DLD1 (cell line): Measurements from ENCODE around the gene WDPCP.
"Not testable (repeated sequence)": the region's sequence is repeated elsewhere in the genome, so short reads cannot be mapped to it uniquely, and the experiment has no call there.

Source experiments
- in situ Hi-C: cut with HindIII; loops from 2 replicates; pipeline ENCODE4 v1.10.0; 2017; ENCODE audit warnings: low sequenced_read_pairs

The WDPCP gene

DNA sequence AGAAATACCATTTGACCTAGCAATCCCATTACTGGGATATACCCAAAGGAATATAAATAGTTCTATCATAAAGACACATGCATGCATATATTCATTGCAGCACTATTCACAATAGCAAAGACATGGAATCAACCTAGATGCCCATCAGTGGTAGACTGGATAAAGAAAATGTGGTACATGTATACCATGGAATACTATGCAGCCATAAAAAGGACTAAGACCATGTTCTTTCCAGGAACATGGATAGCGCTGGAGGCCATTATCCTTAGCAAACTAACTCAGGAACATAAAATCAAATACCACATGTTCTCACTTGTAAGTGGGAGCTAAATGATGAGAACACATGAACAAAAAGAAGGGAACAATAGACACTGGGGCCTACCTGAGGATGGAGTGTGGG, 119.0 kb downstream of the WDPCP start:
- in situ Hi-C loops, result not testable (repeated sequence)

DNA sequence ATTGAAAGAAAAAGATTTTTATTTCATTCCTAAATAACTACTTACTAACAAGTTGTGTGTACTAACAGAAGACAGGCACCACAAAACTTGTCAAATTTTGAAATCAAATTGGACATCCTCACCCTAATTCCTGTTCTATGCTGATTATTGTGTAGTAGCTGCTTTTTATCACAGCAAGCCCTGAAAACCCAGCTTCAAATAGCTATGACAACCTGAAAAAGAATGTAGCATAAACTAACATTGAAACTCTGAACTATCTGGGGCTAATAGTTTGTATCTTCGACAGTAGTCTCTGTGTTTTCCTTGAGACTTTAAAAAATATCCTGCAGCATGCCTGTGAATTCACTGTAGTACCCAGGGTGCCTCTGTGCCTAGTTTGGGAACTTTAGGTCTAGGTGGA, 122.6 kb downstream of the WDPCP start:
- in situ Hi-C loops, result no loop called here

DNA sequence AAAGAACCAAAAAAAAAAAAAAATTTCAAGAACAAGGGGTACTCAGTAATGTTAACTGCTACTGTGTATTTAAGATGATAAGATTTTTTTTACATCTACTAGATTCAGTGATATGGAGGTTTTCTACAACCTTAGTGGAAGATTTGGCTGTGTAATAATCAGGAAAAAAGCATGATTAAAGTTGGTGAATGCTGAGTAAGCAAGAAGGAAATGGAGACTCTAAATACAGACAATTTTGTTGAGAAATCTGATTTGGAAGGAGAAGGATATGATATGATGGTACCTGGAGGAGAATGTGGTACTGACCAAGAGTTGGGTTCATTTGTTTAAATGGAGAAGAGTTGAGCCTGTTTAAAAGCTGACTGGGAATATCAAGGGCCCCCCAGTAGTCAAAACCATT, 125.1 kb downstream of the WDPCP start:
- in situ Hi-C loops, result no loop called here

DNA sequence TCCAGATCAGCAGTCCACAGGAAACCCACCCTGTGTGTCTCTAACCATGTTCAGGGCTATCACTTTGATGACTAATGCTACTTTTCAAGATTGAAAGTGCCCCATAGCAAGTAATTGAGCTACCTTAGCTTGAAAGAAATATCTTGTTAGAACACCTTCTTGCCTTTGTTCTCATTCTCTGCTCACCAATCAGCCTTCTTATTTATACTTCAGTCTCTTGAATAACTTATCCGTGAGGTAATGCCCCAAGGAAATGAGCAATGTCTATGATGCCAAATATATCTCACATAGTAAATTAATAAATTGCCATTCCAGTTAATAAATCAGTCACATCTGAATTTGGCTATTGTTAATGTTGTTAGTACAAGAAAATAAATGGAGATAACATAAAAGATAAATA, 141.6 kb downstream of the WDPCP start:
- in situ Hi-C loops, result no loop called here

DNA sequence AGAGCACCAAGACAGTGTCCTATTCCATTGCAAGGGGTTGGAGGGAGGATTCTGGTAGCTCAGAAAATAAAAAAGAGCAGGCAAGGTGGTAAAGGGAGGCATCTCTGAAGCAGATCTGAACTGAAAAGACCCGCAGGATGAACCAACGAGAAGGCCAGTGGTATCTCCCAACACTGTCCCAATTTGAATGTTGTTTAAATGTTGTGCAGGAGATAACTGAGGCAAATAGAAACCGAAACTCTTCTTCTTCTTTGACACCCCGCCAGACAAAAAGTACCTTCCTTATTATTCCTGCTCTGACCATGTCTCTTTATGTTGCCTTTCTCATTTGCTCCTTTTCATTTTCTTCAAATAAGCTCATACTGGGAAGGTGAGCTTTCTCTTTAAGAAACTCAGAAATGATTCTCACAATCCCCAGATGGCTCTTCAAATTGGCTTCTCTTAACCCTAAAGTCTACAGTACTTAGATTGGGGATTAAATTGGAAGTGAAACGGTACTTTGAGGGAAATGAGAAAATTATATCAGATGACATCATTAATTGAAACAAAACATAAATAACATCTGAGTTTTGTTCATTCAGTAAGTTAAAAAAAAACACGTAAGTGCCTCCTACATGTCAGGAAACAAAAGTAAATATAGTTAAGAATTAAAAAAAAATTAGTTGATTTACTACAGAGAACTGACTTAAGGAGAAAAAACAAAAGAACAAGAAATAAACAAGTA, 143.6 kb downstream of the WDPCP start:
- in situ Hi-C loops, result no loop called here

DNA sequence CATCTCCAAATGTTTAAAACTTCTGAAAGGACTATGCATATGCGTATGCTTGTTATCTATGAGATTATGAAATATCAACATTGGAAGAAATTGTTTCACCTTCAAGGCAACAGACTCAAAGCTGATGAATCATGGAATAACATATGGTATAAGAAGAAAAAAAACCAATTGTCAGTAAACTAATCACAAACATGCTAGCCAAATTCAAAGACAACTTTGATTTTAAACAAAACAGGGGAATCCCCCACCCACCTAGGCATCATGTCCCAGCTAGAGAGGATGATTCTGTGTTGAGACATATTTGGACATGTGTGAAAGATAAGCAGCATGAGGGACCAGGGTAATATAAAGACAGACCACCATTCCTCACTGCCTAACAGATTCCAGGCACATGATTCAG, 147.7 kb downstream of the WDPCP start:
- in situ Hi-C loops, result no loop called here

DNA sequence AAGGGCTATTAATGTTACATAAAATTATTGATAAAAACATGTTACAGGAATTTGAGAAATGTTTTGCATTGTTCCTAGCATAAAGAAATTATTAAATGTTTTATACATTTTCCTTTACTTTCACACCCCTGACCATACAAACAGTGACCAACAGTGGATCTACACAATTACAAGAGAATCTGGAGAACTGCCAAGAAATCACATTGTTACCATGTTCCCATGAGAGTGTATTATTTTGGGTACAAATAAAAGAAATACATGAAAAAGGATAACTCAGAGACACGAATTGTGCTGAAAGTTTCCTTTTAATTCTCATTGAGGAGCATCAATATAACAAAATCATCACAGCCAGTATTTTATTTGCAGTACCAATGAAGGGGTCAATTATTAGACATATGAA, 150.1 kb downstream of the WDPCP start:
- in situ Hi-C loops, result no loop called here

DNA sequence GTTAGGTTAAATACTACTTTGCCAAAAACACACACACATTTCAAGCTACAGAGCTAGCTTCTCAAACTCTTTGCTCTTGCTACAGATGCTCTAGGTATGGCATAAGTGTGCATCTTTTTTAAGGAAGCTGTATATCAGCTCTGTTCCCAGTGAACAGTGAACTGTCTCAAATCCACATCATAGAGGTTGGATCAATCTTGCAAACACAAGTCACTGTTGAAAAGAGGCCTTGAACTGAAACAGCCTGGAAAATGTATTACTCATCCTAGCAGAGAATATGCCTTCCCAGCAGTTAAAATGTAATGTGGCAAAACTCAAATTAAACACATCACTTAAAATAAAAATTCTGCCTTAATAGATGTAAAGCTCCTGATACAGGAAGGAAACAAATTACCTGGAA, 151.8 kb downstream of the WDPCP start:
- in situ Hi-C loops, result no loop called here

DNA sequence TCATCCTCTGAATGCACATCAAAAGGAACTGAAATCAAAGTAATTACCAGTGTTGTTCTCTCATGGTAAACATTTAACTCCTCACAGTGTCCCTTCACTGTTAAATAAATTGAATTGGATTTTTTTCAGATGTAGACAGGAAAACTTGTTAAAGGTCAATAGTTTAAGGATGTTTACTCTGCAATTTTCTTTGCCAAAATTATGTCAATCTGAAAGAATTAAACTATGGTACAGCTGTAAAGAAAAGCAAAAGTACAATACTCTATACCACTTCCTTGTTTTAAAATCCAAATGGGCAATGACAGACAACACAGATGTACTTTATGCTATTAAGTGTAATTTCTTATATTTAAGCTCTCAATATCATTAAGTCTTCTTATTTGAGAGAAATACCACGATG, 153.2 kb downstream of the WDPCP start:
- in situ Hi-C loops, result no loop called here

DNA sequence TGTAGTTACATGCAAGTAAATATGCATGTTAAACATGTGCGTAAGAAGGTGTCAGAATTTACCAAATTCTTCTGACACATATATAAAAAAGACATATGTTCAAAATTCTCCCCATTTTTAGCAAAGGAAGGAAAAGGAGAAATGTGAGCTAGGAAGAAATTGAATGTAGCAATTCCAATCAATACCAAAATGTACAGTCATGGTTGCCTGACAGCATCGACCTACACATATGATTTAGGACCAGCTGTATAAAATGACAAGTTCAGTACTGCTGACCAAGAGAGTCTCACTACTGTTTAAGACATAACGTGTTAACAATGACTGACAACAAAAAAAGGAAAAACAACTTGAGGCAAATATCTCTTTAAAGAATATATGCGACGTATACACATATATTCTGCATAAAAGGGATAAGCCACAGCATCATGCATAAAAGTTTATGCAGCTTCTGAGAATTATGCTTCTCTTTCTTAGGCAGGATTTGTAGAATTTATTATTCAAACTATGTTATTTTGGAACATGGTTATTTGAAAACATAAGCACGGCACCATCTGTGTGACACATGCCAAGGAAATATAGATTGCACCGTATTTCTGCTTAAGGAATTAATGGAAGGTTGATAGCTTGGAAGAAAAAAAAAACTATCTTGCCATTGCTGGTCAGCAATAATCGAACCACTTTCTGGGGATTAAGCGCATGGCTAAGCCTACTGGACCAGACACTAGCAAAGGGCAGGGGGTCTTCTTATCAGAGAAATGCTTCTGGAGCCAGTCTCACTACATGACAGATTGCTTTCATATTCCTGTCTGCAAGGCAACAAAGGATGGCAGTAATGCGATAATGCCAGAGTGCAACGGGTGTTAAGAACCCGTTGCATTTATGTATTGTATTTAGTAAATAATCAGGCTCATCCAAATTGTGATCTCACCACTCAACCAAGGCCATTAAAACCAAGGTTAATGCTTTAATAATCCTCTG, 154.0 kb downstream of the WDPCP start:
- in situ Hi-C loops, result no loop called here

DNA sequence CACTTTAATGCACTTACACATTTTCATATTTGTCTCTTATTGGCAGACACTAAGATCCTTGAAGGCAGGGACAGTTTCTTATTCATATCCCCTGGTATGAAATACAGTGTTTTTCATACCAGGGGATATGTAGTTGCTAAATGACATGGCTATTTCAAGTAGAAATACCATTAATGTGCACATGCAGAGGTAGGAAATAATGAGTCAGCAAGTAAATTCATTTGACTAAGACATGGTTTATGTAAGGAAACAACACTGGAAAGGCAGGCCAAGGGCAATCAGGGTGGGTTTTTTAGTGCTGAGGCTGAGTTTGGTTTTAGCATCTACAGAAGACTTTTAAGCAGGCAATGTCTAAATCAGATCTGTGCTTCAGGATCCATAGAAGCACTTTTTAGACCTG, 155.9 kb downstream of the WDPCP start:
- in situ Hi-C loops, result no loop called here

DNA sequence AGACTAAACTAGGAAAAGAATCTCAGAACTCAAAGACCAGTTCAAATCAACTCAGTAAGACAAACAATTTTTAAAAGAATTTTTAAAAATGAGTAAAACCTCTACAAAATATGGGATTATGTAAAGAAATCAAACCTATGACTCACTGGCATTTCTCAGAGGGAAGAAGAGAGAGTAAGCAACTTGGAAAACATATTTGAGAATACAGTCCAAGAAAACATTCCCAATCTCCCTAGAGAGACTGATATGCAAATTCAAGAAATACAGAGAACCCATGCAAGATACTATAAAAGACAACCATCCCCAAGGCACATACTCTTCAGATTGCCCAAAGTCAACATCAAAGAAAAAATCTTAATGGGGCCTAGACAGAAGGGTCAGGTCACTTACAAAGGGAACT, 162.7 kb downstream of the WDPCP start:
- in situ Hi-C loops, result no loop called here

DNA sequence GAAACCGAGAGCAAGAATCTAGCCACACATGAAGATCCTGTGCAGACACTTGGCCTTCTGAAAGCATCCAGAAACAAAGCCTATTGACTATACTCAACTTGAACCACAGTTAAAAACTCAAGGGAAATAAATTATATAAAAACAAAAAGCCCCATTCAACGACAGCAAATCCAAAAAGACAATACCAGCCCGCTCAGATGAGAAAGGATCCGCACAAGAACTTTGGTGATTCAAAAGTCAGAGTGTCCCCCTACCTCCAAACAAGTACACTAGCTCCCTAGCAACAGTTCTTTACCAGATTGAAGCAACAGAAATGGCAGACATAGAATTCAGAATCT, 163.2 kb downstream of the WDPCP start:
- in situ Hi-C loops, result no loop called here

DNA sequence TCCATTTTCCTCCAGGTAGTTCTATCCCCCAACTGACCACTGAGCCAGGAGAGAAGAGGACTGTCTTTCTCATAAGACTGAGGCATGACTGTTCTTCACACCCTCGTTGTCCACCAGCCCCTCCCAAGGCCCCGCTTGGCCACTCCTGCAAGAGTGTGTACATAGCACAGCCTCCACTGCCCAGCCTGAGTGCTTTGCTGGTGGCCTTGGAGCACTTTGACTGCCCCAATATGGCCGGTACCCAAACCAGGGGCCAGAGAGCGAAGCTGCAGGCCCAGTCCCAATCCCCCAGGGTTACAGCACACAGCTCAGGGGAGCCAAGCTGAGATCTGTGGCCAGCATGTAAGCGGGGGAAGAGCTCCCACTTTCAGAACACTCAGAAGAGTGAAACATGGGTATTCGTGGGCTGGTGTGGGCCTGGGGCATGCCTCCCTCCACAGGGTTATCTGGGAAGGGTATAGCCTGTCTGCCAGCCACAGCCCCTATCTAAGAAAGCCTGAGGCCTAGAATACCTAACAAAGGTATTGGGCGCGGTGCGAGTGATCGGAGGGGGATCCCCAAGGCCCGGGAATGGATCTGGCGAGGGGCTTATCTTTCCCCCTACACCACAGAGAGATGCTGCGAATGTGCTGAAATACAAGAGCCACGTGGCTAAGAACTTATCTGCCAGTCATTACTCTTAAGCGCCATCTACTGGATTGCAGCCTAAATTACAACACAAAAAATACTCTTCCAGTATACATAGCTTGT, 163.8 kb downstream of the WDPCP start:
- in situ Hi-C loops, result no loop called here

DNA sequence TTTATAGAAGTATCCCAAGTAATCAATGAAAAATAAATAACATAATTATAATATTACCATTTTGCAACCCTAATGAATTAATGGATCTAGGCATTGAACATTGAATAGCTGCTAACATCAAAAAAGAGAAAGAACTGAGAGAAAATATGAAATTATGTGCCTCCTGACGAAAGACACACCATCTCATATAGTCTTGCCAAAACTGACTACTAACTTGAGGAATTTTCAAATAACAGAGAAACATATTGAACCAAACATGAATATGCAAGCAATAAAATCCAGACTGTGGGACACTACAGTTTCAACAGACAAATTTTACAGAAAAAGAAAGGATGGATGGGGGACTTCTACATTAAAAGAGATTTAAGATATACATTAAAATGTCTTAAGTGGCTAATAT, 165.7 kb downstream of the WDPCP start:
- in situ Hi-C loops, result no loop called here

DNA sequence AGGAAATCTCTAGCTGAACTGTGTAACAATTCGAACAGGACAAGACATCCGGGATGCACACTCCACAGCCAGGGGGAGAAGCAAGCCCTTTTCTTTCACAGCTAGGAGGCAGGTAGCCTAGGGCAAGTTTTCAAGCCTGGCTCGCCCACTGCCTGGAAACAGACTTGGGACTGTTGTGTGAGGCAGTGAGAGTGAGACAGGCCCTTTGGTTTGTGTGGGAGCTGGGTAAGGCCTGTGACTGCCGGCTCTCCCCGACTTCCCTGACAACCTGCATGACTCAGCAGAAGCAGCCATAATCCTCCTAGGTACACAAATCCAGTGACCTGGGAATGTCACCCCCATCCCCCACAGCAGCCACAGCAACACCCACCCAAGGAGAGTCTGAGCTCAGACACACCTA, 179.7 kb downstream of the WDPCP start:
- in situ Hi-C loops, result no loop called here

DNA sequence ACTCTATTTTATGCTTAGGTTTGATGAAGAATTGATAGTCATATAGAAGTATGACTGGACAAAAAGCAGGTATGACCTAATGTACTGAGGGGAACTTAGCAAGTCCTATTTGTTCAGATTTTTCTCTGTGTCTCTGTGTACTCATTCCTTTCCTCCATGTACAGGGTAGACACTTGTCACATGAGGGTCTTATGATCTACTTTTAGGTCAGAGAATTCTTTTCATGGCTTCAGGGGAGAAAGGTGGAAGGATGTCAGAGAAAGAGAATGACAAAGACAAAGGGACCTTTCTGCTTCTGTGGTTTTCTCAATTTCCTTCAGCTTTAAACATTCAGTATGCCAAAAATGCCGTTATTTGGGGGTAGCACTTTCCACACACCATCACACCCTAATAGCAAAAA, 181.6 kb downstream of the WDPCP start:
- in situ Hi-C loops, result no loop called here

DNA sequence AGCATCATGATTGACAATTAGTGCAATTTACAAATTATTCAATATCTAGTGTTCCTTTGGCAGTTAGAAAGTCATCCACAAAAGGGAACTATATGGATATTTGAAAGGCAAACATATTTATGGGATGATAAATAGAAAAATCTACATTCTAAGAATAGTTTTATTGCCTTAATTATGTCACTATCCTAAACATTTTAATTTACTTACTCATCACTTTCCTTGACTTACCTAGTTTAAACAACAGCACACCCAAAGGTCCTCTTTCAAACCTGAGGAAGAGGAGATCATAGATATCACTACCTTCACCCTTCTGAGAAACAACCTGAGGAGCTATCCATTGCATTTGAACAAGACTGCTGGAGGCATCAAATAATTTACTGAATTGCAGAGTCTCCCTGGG, 184.5 kb downstream of the WDPCP start:
- in situ Hi-C loops, result no loop called here

DNA sequence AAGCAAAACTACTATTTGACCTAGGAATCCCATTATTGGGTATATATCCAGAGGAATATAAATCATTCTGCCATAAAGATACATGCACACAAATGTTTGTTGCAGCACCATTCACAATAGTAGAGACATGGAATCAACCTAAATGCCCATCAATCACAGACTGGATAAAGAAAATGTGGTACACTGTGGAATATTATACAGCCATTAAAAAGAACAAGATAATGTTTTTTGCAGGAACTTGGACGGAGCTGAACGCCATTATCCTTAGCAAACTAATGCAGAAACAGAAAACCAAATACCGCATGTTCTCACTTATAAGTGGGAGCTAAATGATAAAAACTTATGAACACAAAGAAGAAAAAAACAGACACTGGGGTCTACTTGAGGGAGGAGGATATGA, 185.4 kb downstream of the WDPCP start:
- in situ Hi-C loops, result not testable (repeated sequence)

DNA sequence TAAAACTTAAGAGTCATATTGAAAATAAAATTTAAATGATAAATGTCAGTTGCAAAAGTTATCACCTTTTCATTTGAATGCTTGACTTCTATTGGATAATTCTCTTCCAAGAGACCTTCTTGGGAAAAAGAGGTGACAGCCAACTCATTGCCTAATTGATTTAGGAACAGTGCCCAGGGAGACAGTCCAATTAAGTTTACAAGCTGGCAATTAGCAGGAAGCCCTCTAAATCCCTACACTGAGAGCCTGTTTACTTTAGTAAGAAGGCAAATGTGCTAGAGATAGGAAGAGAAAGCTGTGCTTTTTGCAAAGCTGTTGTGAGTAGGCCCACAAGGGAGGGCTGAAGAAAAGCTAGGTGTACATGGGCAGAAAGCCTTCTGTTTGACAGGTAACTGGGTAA, 189.1 kb downstream of the WDPCP start:
- in situ Hi-C loops, result no loop called here

DNA sequence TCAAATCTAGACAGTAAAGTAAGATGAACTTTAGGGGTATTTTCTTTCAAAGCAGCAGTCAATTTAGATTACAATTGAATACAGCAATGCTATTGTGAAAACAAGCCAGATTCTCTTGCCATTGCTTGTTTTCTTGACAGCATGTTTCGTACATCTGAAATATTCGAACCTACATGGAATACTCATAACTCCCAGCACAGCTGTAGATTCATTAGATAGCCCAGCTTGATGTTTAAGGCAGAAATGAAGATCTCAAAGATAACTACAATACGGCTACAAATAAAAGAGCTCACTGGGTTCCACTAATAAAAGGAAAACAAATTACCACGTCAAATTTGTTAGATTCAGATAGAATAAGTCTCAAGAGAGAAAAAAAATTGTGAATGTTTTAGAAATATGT, 208.8 kb downstream of the WDPCP start:
- in situ Hi-C loops, result no loop called here

DNA sequence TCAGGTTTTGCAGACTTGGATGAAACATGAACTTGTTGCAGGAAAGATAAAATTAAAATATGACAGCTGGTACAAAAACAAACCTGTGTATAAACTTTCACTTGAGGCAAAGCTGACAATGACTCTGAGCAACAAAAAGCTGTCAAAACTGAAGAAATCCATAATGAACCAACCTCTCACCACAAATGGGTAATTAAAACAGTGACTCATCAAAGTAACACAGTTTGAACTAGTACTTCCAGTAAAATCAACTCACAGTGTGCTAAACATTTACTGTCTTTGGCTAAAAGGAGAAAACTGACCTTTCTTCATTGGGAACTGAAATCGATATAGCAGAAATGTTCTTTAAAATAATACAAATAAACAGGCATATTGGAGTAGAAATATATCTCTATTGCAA, 209.7 kb downstream of the WDPCP start:
- in situ Hi-C loops, result no loop called here
